Stimulated activated CD4-positive, alpha-beta T cell treated with anti-CD3 and anti-CD28 coated beads, Interleukin-4, amount 100 ng/mL, for 24 hours (primary cell): ENCODE results near the gene PLCL1.

ENCODE experiments used
- DNase-seq: peaks from one replicate; pipeline ENCODE4 v3.0.0-alpha.2; 2020

PLCL1 gene

DNA sequence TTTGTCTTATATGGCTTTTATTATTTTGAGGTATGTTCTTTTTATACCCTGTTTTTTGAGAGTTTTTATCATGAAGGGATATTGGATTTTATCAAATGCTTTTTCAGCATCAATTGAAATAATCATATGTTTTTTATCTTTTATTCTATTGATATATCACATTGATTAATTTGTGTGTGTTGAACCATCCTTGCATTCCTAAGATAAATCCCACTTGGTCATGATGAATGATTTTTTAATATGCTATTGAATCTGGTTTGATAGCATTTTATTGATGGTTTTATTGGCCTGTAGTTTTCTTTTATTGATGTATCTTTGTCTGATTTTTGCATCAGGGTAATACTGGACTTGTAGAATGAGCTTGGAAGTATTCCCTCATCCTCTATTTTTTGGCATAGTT lies 160.3 kb downstream of the PLCL1 start:
- no peak for DNase-seq

DNA sequence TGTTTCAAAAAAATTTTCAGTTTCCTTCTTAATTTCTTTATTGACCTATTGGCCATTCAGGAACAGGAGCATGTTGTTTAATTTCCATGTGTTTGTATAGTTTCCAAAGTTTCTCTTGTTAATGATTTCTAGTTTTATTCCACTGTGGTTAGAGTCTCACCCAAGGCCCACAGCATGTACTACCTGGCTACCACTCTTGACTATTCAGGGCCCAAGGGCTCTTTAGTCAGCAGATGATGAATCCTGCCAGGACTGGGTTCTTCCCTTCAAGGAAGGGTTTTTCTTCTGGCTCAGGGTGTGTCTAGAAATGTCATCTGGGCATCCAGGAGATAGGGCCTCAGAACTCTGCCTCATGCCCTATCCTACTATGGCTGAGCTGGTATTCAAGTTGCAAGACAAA lies 161.4 kb downstream of the PLCL1 start:
- DNase-seq: no peak

DNA sequence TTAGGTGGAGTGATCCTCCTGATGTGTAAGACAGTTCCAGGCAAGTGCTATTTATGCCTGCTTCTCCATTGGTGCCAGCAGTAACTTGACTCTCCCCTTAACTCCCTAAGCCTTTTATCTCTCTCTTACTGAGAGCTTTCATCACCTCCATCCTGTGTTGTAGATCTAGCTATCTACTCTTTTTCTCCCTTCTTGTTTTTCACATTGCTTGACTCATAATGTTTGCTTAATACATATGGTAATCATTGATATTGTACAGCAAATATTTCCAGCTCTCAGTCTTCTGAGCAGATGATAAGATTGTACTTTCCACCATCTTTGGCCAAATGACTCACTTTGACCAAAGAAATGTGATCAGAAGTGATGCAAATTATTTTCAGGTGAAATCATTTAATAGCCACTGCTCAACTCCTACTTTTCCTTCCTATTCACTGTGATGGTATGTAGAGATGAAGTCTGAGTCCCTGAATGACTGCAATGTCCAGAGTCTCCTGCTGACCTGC lies 165.0 kb downstream of the PLCL1 start:
- no peak for DNase-seq

DNA sequence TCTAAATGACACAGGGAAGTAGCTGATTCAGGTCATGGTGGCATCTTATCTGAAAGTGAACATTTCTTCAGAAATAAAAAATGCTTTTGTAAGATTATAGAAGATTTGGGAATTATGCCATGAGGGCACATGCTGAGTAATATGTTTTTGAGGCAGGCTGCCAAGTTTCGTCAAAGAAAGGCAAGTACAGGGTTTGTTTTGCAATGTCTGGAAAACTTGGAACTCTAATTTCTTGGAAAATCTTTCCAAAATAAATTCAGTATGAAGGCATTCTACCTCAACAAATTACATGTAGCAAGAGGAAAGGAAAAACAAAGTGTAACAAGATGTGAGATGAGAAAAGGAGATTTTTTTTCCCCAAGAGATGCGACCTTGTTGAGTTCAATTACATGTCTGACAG lies 167.7 kb downstream of the PLCL1 start:
- no peak for DNase-seq

DNA sequence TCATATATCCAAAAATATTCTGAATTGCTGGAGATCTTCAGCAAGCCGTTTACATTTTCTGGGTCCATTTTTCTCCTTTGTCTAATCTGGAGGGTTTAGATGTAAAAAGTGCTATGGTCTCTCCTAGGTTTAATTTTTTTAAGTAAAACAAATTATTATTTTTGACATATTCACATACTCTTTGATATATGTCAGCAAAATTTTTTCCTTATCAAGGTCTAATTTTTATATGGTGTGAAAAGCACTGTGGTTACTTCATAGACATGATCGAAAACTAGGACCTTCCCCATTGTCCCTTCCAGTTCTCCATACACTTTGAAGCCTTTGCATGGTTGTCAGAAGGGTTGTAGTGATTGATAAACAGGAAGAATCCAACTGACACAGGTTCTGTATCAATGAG lies 168.2 kb downstream of the PLCL1 start:
- DNase-seq: no peak

DNA sequence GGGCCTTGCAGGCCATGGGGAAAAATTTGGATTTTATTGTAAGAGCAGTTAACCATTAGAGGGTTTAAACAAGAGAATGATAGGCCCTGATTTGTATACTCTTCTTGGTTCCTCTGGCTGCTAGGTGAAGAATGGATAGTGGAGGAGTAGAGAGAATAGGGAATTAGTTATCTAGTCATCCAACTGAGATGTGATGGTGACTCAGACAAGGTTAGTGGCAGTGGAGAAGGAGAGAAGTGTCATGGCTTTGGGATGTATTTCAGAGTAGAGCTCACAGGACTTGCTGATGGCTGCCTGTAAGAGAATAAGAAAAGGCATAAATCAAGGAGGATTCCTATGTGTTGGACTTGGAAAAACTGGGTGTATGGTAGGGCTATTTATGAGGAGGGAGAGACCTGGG lies 169.4 kb downstream of the PLCL1 start:
- no peak for DNase-seq

DNA sequence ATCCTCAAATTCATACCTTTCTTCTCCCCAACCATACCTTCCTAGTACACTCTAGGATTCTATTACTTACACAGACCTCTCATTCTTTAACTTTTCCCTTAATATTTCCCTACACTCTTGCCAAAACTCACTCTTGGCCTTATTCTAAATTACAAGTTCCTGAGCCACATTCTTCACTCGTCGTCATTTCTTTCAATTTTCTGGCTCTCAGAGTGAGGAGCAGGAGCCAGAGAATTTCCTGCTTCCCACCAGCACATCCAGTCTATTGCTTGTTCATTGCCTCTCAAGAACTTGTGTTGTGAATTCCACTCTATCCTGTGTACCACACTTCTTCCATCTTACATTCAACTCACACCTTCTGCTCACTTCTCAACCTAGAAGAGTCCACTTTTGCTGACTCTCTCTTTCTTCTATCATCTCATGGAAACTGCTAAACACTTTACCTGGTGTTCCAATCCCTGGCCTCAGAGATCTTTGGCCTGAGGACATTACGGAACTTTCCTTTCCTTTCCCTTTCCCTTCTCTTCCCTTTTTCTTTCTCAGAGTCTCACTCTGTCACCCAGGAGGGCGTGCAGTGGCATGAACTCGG lies 171.6 kb downstream of the PLCL1 start:
- no peak for DNase-seq

DNA sequence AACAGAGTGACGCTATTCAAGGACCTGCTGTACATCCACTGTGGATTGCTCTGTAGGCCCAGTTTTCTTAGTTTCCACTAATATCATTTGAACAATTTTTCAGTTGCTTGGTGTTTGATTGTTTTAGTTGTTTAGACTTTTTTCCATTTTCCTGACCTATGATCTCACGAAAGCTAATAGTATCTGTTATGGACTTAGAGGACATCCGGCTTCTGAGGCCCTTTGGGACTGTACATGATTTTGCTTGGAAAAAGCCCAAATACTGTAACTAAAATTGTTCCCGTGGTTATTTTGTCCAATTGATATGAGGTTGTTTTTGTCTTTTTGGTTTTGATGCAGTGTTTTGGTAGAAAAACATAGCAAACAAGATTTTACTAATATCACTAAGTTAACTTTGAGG lies 174.6 kb downstream of the PLCL1 start:
- no peak for DNase-seq

DNA sequence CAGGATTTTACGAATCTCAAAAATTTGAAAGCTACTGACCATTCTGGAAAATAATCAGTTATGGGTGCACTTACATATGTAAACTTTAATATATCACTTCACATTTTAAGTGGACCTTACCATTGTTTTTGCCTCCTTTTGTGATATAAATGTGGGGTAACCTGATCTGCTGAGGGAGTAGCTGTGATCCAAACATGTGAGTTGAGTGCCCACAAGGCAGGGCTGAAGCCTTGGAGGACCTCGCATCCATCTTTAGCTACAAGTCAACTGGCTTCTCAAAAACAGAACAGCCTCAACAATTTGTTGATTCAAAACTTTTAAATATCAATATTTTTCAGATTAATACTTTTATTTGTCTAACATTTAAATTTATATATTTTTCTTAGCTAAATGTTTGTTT lies 178.2 kb downstream of the PLCL1 start:
- no peak for DNase-seq

DNA sequence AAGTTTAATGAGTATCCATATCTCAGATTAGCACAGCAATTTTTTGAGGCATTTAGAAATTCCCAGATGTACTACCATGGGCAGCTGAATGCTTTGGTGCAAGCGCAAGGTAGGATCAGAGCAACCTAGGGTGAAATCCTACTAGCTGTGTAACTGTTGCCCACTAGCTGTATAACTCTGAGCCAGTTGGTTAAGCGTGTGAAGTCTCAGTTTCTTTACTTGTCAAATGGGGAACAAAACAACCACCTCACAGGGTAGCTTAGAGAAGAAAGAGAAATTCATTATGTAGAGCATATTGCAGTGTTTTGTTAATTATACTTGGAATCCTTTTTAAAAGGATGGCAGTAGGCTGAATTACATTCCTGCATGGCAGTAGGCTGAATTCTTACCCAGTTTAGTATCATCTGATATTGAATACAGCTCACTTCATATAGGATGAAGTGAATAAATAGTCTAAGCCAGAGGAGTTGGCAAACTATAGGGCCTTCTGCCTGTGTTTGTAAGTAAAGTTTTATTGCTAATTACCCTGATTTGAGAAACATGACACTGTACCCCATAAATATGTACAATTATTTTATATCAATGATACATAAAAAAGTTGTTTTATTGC lies 180.7 kb downstream of the PLCL1 start:
- DNase-seq: no peak

DNA sequence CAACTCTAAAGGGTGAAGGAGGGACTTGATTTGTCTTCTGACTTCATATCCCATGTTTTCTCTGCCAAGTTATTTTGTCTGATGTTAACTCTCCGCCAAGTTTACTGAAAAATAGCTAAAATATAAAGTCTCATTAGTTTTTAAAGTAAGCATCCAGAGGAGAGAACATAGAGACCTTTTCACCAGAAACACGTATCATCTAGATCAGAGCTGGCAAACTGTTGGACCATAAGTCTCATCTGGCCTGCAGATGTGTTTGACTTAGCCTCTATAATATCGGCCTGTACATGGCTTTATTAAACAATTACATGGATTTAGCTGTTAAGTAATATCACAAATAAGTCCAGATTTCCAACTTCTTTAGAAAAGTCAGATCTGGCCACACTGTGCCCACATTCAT lies 182.6 kb downstream of the PLCL1 start:
- DNase-seq: no peak

DNA sequence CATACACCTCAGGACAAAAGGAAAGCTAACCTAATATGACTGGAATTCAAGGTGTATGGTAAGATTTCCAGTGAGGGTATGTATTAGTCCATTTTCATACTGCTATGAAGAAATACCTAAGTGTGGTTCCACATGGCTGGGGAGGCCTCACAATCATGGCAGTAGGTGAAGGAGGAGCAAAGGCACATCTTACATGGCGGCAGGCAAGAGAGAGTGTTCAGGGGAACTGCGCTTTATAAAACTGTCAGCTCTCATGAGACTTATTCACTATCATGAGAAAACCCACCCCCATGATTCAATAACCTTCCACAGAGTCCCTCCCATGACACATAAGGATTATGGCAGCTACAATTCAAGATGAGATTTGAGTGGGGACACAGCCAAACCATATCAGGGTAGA lies 186.0 kb downstream of the PLCL1 start:
- DNase-seq: no peak

DNA sequence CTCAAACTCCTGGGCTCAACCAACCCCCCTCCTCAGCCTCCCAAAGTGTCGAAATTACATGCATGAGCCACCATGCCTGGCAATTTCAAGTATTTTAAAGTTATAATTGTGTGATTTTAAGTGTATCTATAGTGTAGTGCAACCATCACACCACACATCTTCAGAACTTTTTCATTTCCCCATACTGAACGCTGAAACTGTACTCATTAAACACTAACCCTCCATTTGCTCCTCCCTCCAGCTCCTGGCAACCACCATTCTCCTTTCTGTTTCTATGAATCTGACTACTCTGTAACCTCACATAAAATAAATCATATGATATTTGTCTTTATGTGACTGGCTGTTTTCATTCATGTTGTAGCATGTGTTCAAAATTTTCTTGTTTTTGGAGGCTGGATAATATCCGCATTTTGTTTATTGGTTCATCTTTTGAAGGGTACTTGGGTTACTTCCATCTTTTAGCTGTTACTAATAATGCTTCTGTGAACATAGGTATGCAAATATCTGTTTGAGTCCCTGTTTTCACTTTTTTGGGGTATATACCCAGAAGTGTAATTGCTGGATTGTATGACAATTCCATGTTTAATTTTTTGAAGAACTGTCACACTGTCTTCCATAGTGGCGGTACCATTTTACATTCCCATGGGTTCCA lies 188.2 kb downstream of the PLCL1 start:
- no peak for DNase-seq

DNA sequence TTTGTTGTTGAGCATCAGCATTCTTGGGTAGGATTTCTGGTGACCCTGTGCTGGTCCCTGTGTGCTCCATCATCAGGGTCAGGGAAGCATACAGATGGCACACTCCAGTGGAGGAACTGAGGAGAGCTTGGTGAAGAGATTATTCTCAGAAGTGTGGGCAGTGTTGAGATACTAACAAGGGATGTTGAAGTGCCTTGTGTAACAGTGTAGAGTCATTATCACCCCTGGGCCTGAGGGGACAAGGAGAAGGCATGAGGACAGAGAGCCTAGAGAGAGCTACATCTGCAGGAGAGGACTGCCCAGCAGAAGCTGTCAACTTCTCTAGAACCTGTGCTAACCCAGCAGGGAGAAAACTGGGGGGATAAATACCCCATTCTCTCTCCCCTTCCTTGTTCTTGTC lies 189.0 kb downstream of the PLCL1 start:
- DNase-seq: no peak

DNA sequence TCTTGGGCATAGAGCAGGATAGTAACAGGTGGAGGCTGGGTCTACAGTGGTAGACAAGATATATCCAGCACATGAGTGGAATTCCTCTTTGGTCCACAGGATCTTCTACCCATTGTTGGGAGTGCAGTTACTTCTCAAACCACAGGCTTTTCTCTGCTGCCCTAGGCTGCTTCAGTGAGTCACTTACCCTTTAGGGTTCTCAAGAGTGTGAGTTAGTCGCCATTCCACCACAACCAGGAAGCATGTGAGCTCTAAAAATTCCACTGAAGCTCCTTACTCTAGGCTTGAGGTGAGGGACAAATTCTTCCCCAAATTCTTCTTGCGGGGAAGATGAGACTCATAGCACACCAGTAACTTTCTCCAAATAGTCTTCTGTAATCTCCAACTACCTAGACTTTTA lies 189.4 kb downstream of the PLCL1 start:
- DNase-seq: peak; percentile 17

DNA sequence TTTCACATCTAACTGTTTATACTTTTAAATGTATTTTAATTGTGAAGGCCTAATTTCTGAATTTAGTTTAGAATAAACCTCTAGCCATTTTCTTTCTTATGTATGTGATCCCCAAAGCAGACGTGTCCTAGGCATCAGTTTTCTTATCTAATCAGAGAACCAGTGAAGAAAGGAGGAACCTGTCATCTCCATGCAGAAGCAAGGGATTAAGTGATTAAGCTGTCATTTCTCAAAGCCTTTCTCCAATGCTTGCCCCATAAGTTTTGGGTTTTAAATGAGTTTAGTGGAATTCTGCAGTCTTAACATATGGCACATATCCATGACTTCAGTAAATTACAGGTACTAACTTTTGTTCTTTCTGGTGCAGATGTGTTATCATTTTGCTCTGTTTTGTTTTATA lies 190.4 kb downstream of the PLCL1 start:
- DNase-seq: no peak

DNA sequence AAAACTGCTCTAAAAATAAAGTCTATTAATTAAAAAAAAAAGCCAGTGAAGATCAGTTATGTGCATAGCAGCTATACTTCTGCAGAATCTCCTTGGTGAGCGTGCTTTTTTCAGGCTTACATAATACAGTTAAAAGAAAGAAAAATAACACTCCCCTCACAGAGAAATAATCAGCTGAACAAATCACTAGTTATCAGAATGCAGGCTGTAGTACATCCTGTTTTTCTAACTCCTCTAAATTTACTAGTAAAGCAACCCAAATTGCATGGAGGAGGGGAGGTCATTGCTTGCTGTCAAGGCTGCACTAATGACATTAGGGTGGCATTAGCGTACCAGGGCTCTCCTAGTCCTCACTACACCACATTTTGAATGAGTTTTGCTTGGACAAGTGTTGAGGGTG lies 192.2 kb downstream of the PLCL1 start:
- no peak for DNase-seq

DNA sequence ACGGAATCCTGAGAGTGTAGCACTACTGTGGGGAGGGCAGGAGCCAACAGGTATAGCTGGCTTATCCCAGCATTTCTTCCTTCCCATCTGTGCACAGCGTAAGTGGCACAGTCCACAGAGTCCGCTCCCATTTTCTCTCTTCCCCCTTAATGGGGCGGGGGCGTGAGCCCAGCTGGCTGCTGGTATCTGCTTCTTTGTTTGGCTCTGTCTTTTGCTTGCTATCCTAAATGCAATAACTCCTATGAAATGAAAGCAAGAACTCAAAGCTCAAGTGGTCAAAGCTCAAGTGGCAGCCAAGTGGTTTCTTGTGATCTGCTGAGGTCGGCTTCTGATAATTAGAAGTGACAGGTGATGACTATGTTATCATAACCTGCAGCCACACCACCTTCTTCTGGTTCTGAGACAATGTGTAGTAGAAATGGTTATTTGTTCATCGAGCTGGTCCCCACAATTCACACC lies 192.7 kb downstream of the PLCL1 start:
- no peak for DNase-seq

DNA sequence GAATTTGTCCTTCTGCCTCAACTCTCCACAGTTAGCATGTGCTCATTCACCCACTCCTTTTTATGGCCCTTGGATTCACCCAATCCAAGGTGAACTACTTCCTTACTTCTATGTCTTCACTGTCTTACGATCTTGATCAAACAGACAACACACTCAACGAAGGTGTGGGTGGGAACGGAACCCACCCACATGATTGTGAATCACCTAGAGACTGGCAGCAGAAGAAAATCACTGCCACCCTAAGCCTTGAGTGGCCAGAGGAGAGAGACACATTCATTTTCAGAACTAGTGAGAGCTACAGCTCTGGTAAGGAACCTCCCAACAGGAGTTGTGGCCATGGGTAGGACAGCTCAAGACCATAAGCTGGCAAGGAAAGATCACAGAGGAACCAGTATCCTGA lies 194.3 kb downstream of the PLCL1 start:
- DNase-seq: peak; percentile 27

DNA sequence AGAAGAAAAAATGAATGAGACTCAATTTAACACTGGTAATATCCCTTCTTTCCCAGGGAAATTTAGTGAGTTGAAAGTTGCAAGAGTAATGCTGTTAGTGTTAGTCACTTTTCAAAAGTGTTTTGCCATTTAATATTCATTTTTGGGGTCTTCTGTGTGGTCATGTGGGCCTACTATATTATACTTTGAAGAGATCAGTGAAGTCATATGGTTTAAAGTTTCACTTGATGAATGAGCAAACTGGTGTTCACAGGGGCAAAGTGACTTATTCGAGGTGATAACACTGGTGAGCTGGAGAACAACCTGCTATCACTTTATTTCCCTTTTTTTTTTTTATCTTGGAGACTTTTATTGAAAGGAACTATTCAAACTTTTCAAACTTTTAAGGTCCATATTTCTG lies 196.0 kb downstream of the PLCL1 start:
- DNase-seq: no peak

DNA sequence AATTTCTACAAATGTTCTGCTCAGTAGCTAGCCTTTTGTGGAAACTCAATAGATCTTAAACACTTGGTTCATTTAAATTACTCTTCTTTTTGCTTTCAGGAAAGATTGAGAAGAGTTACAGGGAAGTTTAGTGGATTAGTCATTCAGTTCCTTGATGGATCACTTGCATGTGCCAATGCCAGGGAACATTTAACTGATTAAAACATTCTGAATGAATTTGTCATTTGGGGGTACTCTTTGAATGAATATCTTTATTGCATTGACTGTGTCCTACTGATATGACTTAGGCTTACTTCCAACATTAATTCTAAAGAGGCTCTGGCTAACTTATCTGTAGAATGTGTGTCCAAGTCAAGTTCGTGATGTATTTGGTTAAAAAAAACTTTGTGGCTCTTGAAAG lies 199.8 kb downstream of the PLCL1 start:
- no peak for DNase-seq

DNA sequence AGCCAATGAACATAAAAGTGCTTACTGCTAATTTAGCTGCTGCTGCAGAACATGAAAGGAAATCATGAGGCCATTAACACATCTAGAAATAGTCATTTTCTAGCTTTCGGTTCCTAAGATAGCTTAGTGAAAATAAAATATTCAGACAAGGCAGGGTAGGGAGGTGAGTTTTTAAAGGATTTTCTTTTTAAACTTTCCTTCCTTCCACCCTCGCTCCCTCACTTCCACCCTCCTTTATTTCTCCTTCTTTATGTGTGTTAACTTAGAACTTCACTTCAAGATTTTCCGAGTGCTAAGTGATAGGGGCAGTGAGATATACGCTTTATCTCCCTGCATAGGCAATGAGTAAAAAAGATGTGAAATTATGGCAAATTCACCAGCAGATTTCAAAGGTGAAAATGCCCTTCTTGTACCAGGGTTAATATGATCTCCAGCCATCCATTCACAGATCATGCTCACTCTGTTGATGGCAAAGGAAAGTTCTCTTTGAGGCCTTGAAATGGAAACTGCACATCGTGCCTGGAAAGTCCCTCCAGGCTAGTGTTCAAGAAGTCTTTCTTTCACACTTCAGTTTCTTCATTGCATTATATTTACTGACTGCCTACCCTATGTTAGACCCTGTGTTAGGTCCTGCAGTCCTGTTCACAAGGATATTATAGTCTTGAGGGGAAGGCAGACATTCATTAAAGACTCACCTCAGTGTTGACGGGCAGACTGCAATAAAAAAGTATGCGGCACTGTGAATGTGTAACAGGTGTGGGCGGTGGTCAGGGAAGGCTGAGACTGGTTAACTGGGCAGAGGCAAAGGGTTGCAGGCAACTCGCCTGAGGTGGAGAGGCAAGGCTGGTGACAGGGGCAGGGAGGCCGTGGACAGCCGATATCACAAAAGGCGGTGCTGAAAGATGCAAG lies 200.8 kb downstream of the PLCL1 start:
- peak; percentile 53 for DNase-seq

DNA sequence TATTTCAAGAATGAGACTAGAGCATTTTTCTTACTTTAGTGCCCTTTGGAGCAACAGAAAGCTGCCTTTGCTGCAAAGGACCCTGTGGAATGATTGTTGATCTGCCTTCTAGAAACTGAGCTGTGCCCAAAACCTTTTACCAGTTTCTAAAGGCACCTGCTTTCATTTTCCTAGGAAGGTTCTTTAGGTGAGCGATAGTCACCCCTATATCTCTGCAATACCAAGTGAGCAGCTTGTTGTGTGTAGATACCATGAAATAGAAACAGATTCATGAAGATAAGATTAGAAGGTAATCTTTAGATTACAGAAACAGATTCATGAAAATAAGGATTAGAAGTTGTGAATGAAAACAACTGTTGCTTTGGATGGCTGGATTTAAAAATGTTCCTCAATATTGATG lies 202.3 kb downstream of the PLCL1 start:
- no peak for DNase-seq

DNA sequence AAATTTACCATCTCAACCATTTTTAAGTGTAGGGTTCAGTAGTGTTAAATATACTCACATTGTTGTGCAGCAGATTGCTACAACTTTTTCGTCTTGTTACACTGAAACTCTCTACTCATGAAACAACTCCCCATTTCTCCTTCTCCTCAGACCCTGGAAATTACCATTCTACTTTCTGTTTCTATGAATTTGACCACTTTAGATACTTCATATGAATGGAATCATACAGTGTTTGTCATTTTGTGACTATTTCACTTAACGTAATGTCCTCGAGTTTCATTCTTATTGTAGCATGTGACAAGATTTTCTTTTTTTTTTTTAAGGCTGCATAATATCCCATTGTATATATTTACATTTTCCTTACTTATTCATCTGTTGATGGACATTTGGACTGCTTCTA lies 203.8 kb downstream of the PLCL1 start:
- no peak for DNase-seq
